Activated CD8-positive, alpha-beta memory T cell treated with anti-CD3 and anti-CD28 coated beads, Interleukin-2, amount 10 ng/mL, durations not matched to agents 7 days and 5 days (primary cell): ENCODE data around the gene PLEKHA7. TPM values are rescaled to one million over a fixed set of nuclear protein-coding genes. Genes with fewer than 3 reads are reported as not detected.

Experiments used
- ATAC-seq: fragments of 150-1000 bp; cut with Tn5 transposase; one replicate; pipeline ENCODE4 v1.10.0; 2021; ENCODE audit warnings: moderate library complexity
- CTCF ChIA-PET: fragments of 350-600 bp; sonication (Branson Sonifier 250); formaldehyde crosslinking; loops from one replicate; lab custom pipeline; 2021; ENCODE audit warnings: antibody characterized with exemption; lab: Charles Lee
- DNase-seq: peaks from one replicate; pipeline ENCODE4 v3.0.0-alpha.2; 2020
- H3K27ac Mint-ChIP-seq: one replicate; pipeline ENCODE4 v1.8.0; 2021; ENCODE audit warnings: mild to moderate bottlenecking, mixed read lengths
- H3K27me3 Mint-ChIP-seq: one replicate; pipeline ENCODE4 v1.8.0; 2021; ENCODE audit warnings: mixed read lengths
- H3K36me3 Mint-ChIP-seq: one replicate; pipeline ENCODE4 v1.8.0; 2021; ENCODE audit warnings: mild to moderate bottlenecking, mixed read lengths
- H3K4me1 Mint-ChIP-seq: one replicate; pipeline ENCODE4 v1.8.0; 2021; ENCODE audit warnings: mixed read lengths
- H3K4me3 Mint-ChIP-seq: one replicate; pipeline ENCODE4 v1.8.0; 2021; ENCODE audit warnings: mild to moderate bottlenecking, moderate library complexity, mixed read lengths
- H3K9me3 Mint-ChIP-seq: one replicate; pipeline ENCODE4 v1.8.0; 2022; ENCODE audit warnings: low read depth, mixed read lengths
- total RNA-seq, 2 experiments: library from RNA; stranded (reverse); gene quantifications; one replicate each; pipeline ENCODE4 v1.2.3, GENCODE V29; 2021

PLEKHA7 gene
- total RNA-seq, 2 experiments from 2014 or later = 1.1 to 9.7 TPM

DNA sequence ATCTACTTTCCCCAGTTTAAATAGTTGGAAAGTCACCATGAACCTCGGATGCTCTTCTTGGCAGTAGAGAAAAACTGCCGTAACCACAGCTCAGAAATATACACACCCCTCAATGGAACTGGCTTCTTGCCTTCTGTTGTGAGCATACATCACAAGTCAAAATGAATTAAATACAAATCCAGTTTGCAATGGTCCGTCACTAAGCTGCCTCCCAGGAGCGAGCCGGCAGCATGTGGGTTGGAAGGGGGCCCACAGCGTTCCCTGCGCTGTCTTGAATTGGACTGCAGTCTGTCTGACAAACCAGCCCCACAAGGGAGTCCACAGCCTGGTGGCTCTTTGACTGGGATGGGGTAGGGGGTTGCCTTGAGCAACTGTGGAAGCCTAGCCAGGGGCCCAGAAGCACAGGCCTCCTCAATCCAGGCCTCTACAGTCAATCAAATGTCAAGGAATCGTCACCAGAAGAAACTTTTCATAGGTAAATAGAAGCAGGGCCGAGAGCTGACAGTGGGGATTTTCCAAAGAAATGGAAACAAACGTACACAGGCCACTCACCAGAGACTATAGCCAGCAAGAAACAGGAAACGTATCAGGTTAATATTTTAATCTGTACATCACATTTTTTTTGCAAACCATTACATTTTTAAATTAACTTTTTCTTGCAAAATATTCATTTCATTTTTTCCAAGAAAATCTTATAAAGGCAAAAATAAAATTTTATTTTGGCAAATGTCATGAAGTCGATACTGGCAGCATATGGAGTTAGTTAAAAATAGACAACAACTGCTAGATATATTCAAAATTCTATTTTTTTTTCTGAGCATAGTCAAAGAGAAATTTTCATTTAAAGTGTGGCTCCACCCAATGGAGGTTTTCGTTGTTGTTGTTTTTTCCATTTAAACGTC is 237.3 kb downstream of the PLEKHA7 start:
- peaks cover 2% of the 10 kb centered on the region for H3K27me3 Mint-ChIP-seq
- no peak overlapping the region for H3K27ac Mint-ChIP-seq
- H3K9me3 Mint-ChIP-seq = no peaks in the 10 kb centered on the region
- H3K36me3 Mint-ChIP-seq = no peaks in the 10 kb centered on the region
- no peak for ATAC-seq
- no peaks in the 10 kb centered on the region for H3K4me1 Mint-ChIP-seq
- CTCF ChIA-PET = interaction anchor here (0.9 kb wide), 1 partner anchor 8 kb away, joined by 3 read pairs; no protein-coding TSS in a partner anchor
- peak; percentile 15 for DNase-seq
- no peak overlapping the region for H3K4me3 Mint-ChIP-seq

DNA sequence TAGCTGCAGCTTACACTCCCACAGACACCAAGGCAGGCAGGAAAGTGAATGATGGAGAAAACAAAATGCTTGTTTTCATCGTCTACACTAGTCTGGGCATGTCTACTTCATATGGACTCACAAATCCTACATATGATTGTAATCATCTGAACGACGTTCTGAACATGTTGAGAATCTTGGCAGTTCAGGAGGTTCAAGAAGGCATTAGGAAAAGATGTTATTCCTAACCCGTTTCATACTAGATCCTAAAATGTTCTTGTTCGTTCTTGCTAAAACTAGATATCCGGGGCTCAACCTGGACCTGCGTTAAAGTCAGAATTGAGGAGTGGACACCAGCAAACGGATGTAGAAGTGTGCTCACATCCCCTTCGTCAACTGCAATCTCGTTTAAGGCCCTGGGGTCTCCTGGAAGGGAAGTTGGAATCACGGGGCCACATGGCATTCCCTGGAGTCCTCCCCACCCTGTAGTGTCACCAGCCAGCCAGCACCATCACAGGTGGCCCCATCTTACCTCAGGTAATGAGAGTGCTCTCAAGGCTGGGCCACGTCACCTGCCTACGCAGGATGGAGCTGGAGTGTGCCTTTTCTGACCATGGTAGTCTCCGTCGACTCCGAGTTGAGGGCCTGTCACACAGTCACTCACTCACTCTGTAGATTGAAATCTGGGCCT is 238.5 kb downstream of the PLEKHA7 start:
- Mint-ChIP-seq H3K4me1 (no peaks in the 10 kb centered on the region), H3K27me3 (peaks cover 5% of the 10 kb centered on the region), H3K9me3 (no peaks in the 10 kb centered on the region), H3K27ac (no peak overlapping the region), H3K36me3 (no peaks in the 10 kb centered on the region), H3K4me3 (no peak overlapping the region)
- no peak for ATAC-seq
- CTCF ChIA-PET = interaction anchor here (3.9 kb wide), 1 partner anchor 11 kb away, joined by 29 read pairs; no protein-coding TSS in a partner anchor
- peak; percentile 22 for DNase-seq

GRCh38 chr11:16774936-16775613 is 239.1 kb downstream of the PLEKHA7 start:
- H3K4me1 Mint-ChIP-seq = no peaks in the 10 kb centered on the region

GRCh38 chr11:16773981-16774935 is 240.0 kb downstream of the PLEKHA7 start:
- DNase-seq = peak; percentile 28
- no peak overlapping the region for H3K27ac Mint-ChIP-seq
- H3K27me3 Mint-ChIP-seq = peaks cover 5% of the 10 kb centered on the region
- no peak for ATAC-seq
- CTCF ChIA-PET = interaction anchor here (0.7 to 3.9 kb wide), 3 partner anchors 12 to 46 kb away, joined by 3 to 29 read pairs (median 3); no protein-coding TSS in a partner anchor
- H3K9me3 Mint-ChIP-seq = no peaks in the 10 kb centered on the region
- H3K36me3 Mint-ChIP-seq = no peaks in the 10 kb centered on the region
- H3K4me1 Mint-ChIP-seq = no peaks in the 10 kb centered on the region
- H3K4me3 Mint-ChIP-seq = no peak overlapping the region

More at GRCh38 chr11:16774936-16775613, 239.1 kb downstream of the PLEKHA7 start:
- H3K27ac Mint-ChIP-seq = no peak overlapping the region
- no peaks in the 10 kb centered on the region for H3K36me3 Mint-ChIP-seq
- no peaks in the 10 kb centered on the region for H3K9me3 Mint-ChIP-seq
- H3K4me3 Mint-ChIP-seq = no peak overlapping the region
- H3K27me3 Mint-ChIP-seq = peaks cover 5% of the 10 kb centered on the region
- CTCF ChIA-PET = interaction anchor here (3.9 kb wide), 1 partner anchor 12 kb away, joined by 29 read pairs; no protein-coding TSS in a partner anchor
- DNase-seq = no peak
- no peak for ATAC-seq

GRCh38 chr11:16772141-16772512 is 242.1 kb downstream of the PLEKHA7 start:
- no peak for ATAC-seq

DNA sequence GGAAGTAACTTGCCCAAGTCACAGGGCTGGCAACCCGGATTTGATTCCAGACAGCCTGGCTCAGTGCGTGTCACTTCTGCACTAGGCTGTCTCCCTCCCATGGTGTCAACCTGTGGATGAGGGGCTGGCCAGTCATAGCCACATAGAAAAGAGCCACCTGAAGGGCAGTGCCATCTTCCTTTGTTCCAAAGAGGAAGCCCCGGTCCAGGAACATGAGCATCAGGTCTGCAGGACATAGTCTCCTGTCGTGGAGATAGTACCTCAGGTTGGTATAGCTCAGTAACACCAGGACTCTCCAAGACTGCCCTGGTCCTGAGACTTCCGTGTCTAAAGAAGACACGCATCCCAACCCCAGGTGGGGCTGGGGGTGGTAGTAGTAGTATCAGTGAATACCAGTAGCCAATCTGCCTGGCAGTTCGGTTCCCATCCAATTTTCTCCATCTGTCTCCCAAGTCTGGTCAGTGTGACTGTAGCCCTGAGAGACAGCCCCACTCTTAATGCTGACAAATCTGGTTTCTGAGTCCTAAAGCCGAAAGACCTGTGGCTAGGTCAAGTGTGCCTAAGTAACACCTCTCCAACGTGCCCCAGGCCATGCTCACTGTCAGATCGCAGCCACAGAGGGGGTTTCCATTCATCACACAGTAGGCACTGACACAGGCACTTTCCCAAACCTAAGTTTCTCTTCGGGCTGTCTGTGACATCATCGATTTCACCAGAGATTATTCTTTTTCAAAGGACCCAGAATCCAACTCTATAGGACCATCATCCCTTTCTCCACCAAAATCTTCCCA is 242.7 kb downstream of the PLEKHA7 start:
- DNase-seq (peak; percentile 34), ATAC-seq (no peak)
- CTCF ChIA-PET = interaction anchor here (3.9 kb wide), 1 partner anchor 16 kb away, joined by 29 read pairs; no protein-coding TSS in a partner anchor
- Mint-ChIP-seq H3K27me3 (peaks cover 5% of the 10 kb centered on the region), H3K4me3 (no peak overlapping the region), H3K36me3 (no peaks in the 10 kb centered on the region), H3K4me1 (no peaks in the 10 kb centered on the region), H3K27ac (no peak overlapping the region), H3K9me3 (no peaks in the 10 kb centered on the region)

More at GRCh38 chr11:16772141-16772512, 242.1 kb downstream of the PLEKHA7 start:
- H3K27me3 Mint-ChIP-seq = peaks cover 5% of the 10 kb centered on the region
- DNase-seq = no peak
- H3K9me3 Mint-ChIP-seq = no peaks in the 10 kb centered on the region
- H3K4me3 Mint-ChIP-seq = no peak overlapping the region
- H3K4me1 Mint-ChIP-seq = no peaks in the 10 kb centered on the region
- no peak overlapping the region for H3K27ac Mint-ChIP-seq
- CTCF ChIA-PET = interaction anchor here (3.9 kb wide), 1 partner anchor 15 kb away, joined by 29 read pairs; no protein-coding TSS in a partner anchor
- H3K36me3 Mint-ChIP-seq = no peaks in the 10 kb centered on the region

DNA sequence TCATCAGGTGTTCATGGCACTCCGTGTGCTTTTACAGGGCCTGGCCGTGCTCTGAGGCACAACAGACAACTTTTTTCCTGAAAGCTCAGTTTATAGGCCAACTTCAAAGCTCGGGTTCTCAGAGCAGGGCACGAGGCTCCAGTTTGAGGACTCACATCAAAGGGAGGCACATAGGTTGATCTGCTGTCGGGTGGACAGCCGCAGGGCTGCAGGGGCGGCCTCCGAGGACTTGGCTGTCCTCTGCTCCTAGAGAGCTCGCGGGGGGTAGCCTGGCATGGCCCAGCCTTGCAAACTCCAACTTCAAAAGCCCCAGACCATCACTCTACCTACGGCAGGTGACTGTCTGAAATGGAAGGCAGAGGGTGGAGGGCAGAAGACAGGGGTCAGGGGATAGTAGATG is 244.2 kb downstream of the PLEKHA7 start:
- Mint-ChIP-seq H3K36me3 (no peaks in the 10 kb centered on the region), H3K27ac (no peak overlapping the region), H3K4me1 (no peaks in the 10 kb centered on the region), H3K4me3 (no peak overlapping the region), H3K27me3 (peaks cover 6% of the 10 kb centered on the region), H3K9me3 (no peaks in the 10 kb centered on the region)
- CTCF ChIA-PET = no interaction called here
- ATAC-seq (no peak), DNase-seq (no peak)

DNA sequence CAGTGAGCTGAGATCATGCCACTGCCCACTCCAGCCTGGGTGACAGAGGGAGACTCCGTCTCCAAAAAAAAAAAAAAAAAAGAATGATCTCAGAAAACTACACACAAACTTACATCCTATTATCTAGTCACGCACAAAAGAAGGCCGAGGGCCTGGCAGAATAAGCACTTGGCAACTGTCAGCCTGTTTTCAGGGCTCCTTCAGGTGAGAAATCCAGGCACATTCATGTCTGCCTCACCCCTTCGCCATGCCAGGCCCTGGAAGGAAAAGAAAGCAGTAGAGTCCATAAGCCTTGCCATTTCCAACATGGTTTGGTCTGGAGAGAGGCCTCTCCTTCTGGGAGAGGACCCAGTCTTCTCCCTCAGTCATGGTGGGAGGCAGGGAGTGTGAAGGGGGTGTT is 244.8 kb downstream of the PLEKHA7 start:
- DNase-seq (peak; percentile 21), ATAC-seq (no peak)
- Mint-ChIP-seq H3K27me3 (peaks cover 6% of the 10 kb centered on the region), H3K36me3 (no peaks in the 10 kb centered on the region), H3K27ac (no peak overlapping the region), H3K9me3 (no peaks in the 10 kb centered on the region), H3K4me1 (no peaks in the 10 kb centered on the region), H3K4me3 (no peak overlapping the region)
- CTCF ChIA-PET = no interaction called here

DNA sequence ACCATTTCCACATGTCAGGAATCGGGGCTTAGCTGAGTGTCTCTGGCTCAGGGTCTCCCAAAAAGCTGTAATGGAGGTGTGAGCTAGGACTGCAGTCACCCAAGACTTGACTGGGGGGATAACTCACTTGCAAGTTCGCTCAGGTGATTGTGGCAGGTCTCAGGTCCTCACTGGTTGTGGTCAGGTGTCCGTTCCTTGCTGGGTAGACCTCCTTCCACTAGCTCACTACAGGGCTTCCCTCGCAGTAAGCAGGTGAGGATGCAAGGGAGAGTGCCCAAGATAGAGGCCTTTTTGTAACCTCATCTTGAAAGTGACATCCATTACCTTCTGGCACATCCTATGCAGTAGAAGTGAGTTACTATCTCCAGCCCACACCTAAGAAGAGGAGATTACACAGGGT is 246.3 kb downstream of the PLEKHA7 start:
- Mint-ChIP-seq H3K36me3 (no peaks in the 10 kb centered on the region), H3K9me3 (no peaks in the 10 kb centered on the region), H3K27ac (no peak overlapping the region), H3K4me1 (no peaks in the 10 kb centered on the region), H3K4me3 (no peak overlapping the region), H3K27me3 (peaks cover 6% of the 10 kb centered on the region)
- ATAC-seq (no peak), DNase-seq (no peak)
- CTCF ChIA-PET = interaction anchor here (1.6 kb wide), 1 partner anchor 17 kb away, joined by 6 read pairs; no protein-coding TSS in a partner anchor

DNA sequence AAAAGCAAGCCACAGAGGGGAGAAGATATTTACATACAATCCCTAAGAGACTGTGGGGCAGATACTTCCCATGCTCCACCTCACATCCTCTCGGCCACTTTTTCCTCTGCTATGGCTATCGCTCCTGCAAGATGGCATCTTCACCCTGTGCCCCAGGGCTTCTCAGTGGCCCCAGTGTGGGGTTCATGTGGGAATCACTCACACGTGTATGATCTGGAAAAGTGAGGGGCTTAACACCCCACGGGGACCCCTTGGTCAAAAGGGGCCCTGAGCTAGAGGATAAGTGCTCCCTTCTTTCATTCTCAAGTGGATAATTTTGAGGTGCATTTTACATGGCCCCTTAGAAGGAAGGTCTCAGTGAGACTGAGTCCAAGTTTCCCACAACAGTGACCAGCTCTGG is 247.1 kb downstream of the PLEKHA7 start:
- Mint-ChIP-seq H3K4me3 (no peak overlapping the region), H3K9me3 (no peaks in the 10 kb centered on the region), H3K36me3 (no peaks in the 10 kb centered on the region), H3K4me1 (no peaks in the 10 kb centered on the region), H3K27me3 (peaks cover 6% of the 10 kb centered on the region), H3K27ac (no peak overlapping the region)
- DNase-seq (peak; percentile 37), ATAC-seq (no peak)
- CTCF ChIA-PET = interaction anchor here (0.5 to 1.6 kb wide), 3 partner anchors 18 to 1441 kb away, joined by 3 to 6 read pairs (median 4); no protein-coding TSS in a partner anchor

GRCh38 chr11:16764888-16765287 is 249.3 kb downstream of the PLEKHA7 start:
- H3K27me3 Mint-ChIP-seq = peaks cover 3% of the 10 kb centered on the region
- no peak overlapping the region for H3K27ac Mint-ChIP-seq
- peaks cover 2% of the 10 kb centered on the region for H3K4me1 Mint-ChIP-seq
- ATAC-seq = no peak
- no peaks in the 10 kb centered on the region for H3K9me3 Mint-ChIP-seq
- no peak for DNase-seq
- no peak overlapping the region for H3K4me3 Mint-ChIP-seq
- H3K36me3 Mint-ChIP-seq = no peaks in the 10 kb centered on the region
- CTCF ChIA-PET = interaction anchor here (1.2 kb wide), 1 partner anchor 10 kb away, joined by 4 read pairs; no protein-coding TSS in a partner anchor
